ENCODE results near the gene CEP164.

The CEP164 gene

GRCh38 chr11:117462864-117463247, 135.2 kb downstream of the CEP164 start:
- H2AFZ ChIP-seq (ENCODE audit: low read depth, low read length): no peak overlapping the region
- H3K9ac ChIP-seq (ENCODE audit: low read length): no peak overlapping the region
- H3K9me3 ChIP-seq (ENCODE audit: insufficient read depth, low read length): no peaks in the 10 kb centered on the region
- H3K27ac ChIP-seq (ENCODE audit: low read length): no peak overlapping the region
- H3K4me3 ChIP-seq (ENCODE audit: low read length): no peak overlapping the region
- H3K36me3 ChIP-seq (replicated peaks; ENCODE audit: low read depth, low read length): no peaks in the 10 kb centered on the region
- H3K79me2 ChIP-seq (ENCODE audit: low read length): no peaks in the 10 kb centered on the region
- peaks cover 62% of the 10 kb centered on the region for H3K4me1 ChIP-seq (ENCODE audit: low read length)
- no peaks in the 10 kb centered on the region for H3K27me3 ChIP-seq (ENCODE audit: low read depth, low read length)
- no peaks in the 10 kb centered on the region for H4K20me1 ChIP-seq (ENCODE audit: insufficient read depth, low read length)
- H3K4me2 ChIP-seq (ENCODE audit: low read length): no peak overlapping the region
- TF ChIP-seq CTCF (IDR thresholded peaks at IDR 0.05; ENCODE audit: low read depth, low read length) (no peak), EZH2phosphoT487 (IDR thresholded peaks at IDR 0.05; ENCODE audit: low read depth) (no peak)

All from OCI-LY3 (cell line).